H9 (cell line): Measurements from ENCODE around the gene ZSCAN22. TPM values are rescaled to one million over a fixed set of nuclear protein-coding genes. Genes with fewer than 3 reads are reported as not detected.

Experiments
- DNase-seq: peaks from one replicate; pipeline ENCODE4 v3.0.0-alpha.2; 2017
- H2AFZ ChIP-seq: one replicate; pipeline ENCODE4 v1.6.1; 2013; ENCODE audit warnings: mild to moderate bottlenecking, low read length, control low read depth, moderate library complexity
- H2AK5ac ChIP-seq: 2 replicates; pipeline ENCODE4 v1.6.1; 2013; ENCODE audit warnings: low read length, control low read depth, mixed read lengths; ENCODE audit not compliant: insufficient read length
- H2BK120ac ChIP-seq: one replicate; pipeline ENCODE4 v1.6.1; 2013; ENCODE audit warnings: low read depth, mild to moderate bottlenecking, low read length, control low read depth, inconsistent platforms; ENCODE audit not compliant: poor library complexity, severe bottlenecking
- H2BK12ac ChIP-seq: 2 replicates; pipeline ENCODE4 v1.6.1; 2013; ENCODE audit warnings: low read length, control low read depth, mixed read lengths, low read depth; ENCODE audit not compliant: insufficient read length
- H2BK15ac ChIP-seq: 2 replicates; pipeline ENCODE4 v1.6.1; 2013; ENCODE audit warnings: low read depth, low read length, control low read depth
- H2BK20ac ChIP-seq: one replicate; pipeline ENCODE4 v1.6.1; 2013; ENCODE audit warnings: low read depth, mild to moderate bottlenecking, low read length, control low read depth, inconsistent platforms; ENCODE audit not compliant: poor library complexity, severe bottlenecking
- H2BK5ac ChIP-seq: 2 replicates; pipeline ENCODE4 v1.6.1; 2013; ENCODE audit warnings: low read length, control low read depth, mixed read lengths; ENCODE audit not compliant: insufficient read length
- H3K14ac ChIP-seq: 2 replicates; pipeline ENCODE4 v1.6.1; 2013; ENCODE audit warnings: low read length, control low read depth; ENCODE audit not compliant: insufficient read depth
- H3K18ac ChIP-seq: 2 replicates; pipeline ENCODE4 v1.6.1; 2013; ENCODE audit warnings: low read depth, mild to moderate bottlenecking, mixed read lengths, low read length, control low read depth; ENCODE audit not compliant: insufficient read length
- H3K23ac ChIP-seq: 2 replicates; pipeline ENCODE4 v1.6.1; 2013; ENCODE audit warnings: low read length, control low read depth, mixed read lengths, low read depth; ENCODE audit not compliant: insufficient read length
- H3K23me2 ChIP-seq: 2 replicates; pipeline ENCODE4 v1.6.1; 2013; ENCODE audit warnings: low read depth, mild to moderate bottlenecking, mixed read lengths, low read length, control low read depth; ENCODE audit not compliant: insufficient read length, poor library complexity, severe bottlenecking
- H3K27ac ChIP-seq: 2 replicates; pipeline ENCODE4 v1.5.1; 2013; ENCODE audit warnings: low read length, control low read depth, mixed read lengths, low read depth; ENCODE audit not compliant: insufficient read length
- H3K27me3 ChIP-seq: 2 replicates; pipeline ENCODE4 v1.6.1; 2013; ENCODE audit warnings: low read length, control low read depth, inconsistent platforms; ENCODE audit not compliant: insufficient read depth
- H3K4ac ChIP-seq: 2 replicates; pipeline ENCODE4 v1.6.1; 2013; ENCODE audit warnings: low read depth, mild to moderate bottlenecking, control low read depth, inconsistent platforms, low read length, moderate library complexity
- H3K4me1 ChIP-seq: 2 replicates; pipeline ENCODE4 v1.6.1; 2013; ENCODE audit warnings: low read length, control low read depth, inconsistent platforms; ENCODE audit not compliant: insufficient read depth
- H3K4me2 ChIP-seq: 2 replicates; pipeline ENCODE4 v1.6.1; 2013; ENCODE audit warnings: low read length, control low read depth, mixed read lengths; ENCODE audit not compliant: insufficient read length, insufficient read depth
- H3K56ac ChIP-seq: 2 replicates; pipeline ENCODE4 v1.6.1; 2013; ENCODE audit warnings: low read depth, mild to moderate bottlenecking, mixed read lengths, low read length, control low read depth; ENCODE audit not compliant: insufficient read length
- H3K79me1 ChIP-seq: 2 replicates; pipeline ENCODE4 v1.6.1; 2013; ENCODE audit warnings: low read depth, mild to moderate bottlenecking, moderate library complexity, low read length, control low read depth, inconsistent platforms; ENCODE audit not compliant: insufficient read depth, poor library complexity, severe bottlenecking
- H3K79me2 ChIP-seq: 2 replicates; pipeline ENCODE4 v1.6.1; 2013; ENCODE audit warnings: low read length, control low read depth, inconsistent platforms; ENCODE audit not compliant: insufficient read depth
- H3K9ac ChIP-seq: 2 replicates; pipeline ENCODE4 v1.6.1; 2013; ENCODE audit warnings: low read length, control low read depth, mixed read lengths; ENCODE audit not compliant: insufficient read length; ENCODE audit errors: extremely low read depth
- H3K9me3 ChIP-seq: one replicate; pipeline ENCODE4 v1.6.1; 2013; ENCODE audit warnings: low read depth, low read length, inconsistent platforms; ENCODE audit not compliant: control insufficient read depth
- H3T11ph ChIP-seq: one replicate; pipeline ENCODE4 v1.6.1; 2013; ENCODE audit warnings: mild to moderate bottlenecking, low read length, control low read depth, inconsistent platforms
- H4K20me1 ChIP-seq: one replicate; pipeline ENCODE4 v1.6.1; 2013; ENCODE audit not compliant: control insufficient read depth, insufficient read length, insufficient read depth
- H4K5ac ChIP-seq: 2 replicates; pipeline ENCODE4 v1.6.1; 2013; ENCODE audit warnings: low read depth, mild to moderate bottlenecking, mixed read lengths, low read length, control low read depth; ENCODE audit not compliant: insufficient read length
- H4K8ac ChIP-seq: replicated peaks from 2 replicates; pipeline ENCODE4 v1.6.1; 2013; ENCODE audit warnings: low read length, control low read depth, mixed read lengths, low read depth; ENCODE audit not compliant: insufficient read length
- H4K91ac ChIP-seq: 2 replicates; pipeline ENCODE4 v1.6.1; 2013; ENCODE audit warnings: low read depth, mild to moderate bottlenecking, moderate library complexity, mixed read lengths, low read length, control low read depth; ENCODE audit not compliant: insufficient read length
- H3K27ac Mint-ChIP-seq, 3 experiments: 2 replicates in 2 of 3; 3 replicates in 1 of 3; pipeline ENCODE4 v1.8.0; 2020 to 2021; ENCODE audit warnings: mixed read lengths in 3 of 3, mild to moderate bottlenecking in 1 of 3, moderate library complexity in 1 of 3
- H3K27me3 Mint-ChIP-seq: 2 replicates; pipeline ENCODE4 v1.8.0; 2021; ENCODE audit warnings: low read depth, mild to moderate bottlenecking, moderate library complexity, mixed read lengths
- H3K36me3 Mint-ChIP-seq, 3 experiments: 2 replicates in 2 of 3; 3 replicates in 1 of 3; pipeline ENCODE4 v1.8.0; 2020 to 2021; ENCODE audit warnings: low read depth in 3 of 3, mixed read lengths in 3 of 3; ENCODE audit not compliant: insufficient read depth in 1 of 3
- H3K4me1 Mint-ChIP-seq, 2 experiments: 2 replicates each; pipeline ENCODE4 v1.8.0; 2020; ENCODE audit warnings: mixed read lengths in 2 of 2
- H3K4me3 Mint-ChIP-seq, 2 experiments: 2 replicates in 1 of 2; 3 replicates in 1 of 2; pipeline ENCODE4 v1.8.0; 2020 to 2021; ENCODE audit warnings: mild to moderate bottlenecking in 2 of 2, mixed read lengths in 2 of 2, moderate library complexity in 1 of 2
- H3K9me3 Mint-ChIP-seq, 2 experiments: 2 replicates in 1 of 2; 3 replicates in 1 of 2; pipeline ENCODE4 v1.8.0; 2020; ENCODE audit warnings: mild to moderate bottlenecking in 2 of 2, mixed read lengths in 2 of 2, moderate library complexity in 1 of 2
- CTCF ChIP-seq: fragments of 200-600 bp; sonication (generic); conservative IDR thresholded peaks from 3 replicates; pipeline ENCODE4 v1.8.0; 2021; ENCODE audit warnings: antibody characterized with exemption, mild to moderate bottlenecking
- WGBS: extraction: QIAGEN DNeasy Blood & Tissue Kit; methylation state at CpG from one replicate; pipeline ENCODE4 v1.1.7; 2013; ENCODE audit warnings: missing lambda C conversion rate, low lambda C conversion rate, mixed read lengths; ENCODE audit not compliant: insufficient read length; ENCODE audit errors: extremely low coverage; 5-methylcytosine and 5-hydroxymethylcytosine counted together
- total RNA-seq: library from RNA; stranded (reverse); gene quantifications from 2 replicates; pipeline ENCODE4 v1.2.1, GENCODE V29; 2021

ZSCAN22 gene
- total RNA-seq, 1 experiment from 2014 or later: 4.8 TPM

- no peak overlapping the region for H2BK12ac ChIP-seq
- no peaks in the 10 kb centered on the region for H3K9me3 Mint-ChIP-seq
- H4K91ac ChIP-seq: no peak overlapping the region
- no peaks in the 10 kb centered on the region for H3K79me2 ChIP-seq
- H3K36me3 Mint-ChIP-seq: peaks cover 0 to 4% (median 2%) of the 10 kb centered on the region in 3 experiments; a peak in 4 of 7 replicates
- H4K20me1 ChIP-seq: no peaks in the 10 kb centered on the region
- H3K27me3 Mint-ChIP-seq: no peaks in the 10 kb centered on the region
- no peak for TF ChIP-seq CTCF
- H3K27ac ChIP-seq: no peak overlapping the region
- H3K4me1 ChIP-seq: no peaks in the 10 kb centered on the region
- H3K56ac ChIP-seq: no peak overlapping the region
- no peak overlapping the region for H2AK5ac ChIP-seq
- H4K8ac ChIP-seq: no peak overlapping the region
- H3K18ac ChIP-seq: no peak overlapping the region
- H2BK120ac ChIP-seq: no peak overlapping the region
- H3K4me1 Mint-ChIP-seq: 0 out of 4 replicates have a peak, but pooled peaks cover 0 to 2% of the 10 kb centered on the region in 2 experiments
- H2AFZ ChIP-seq: no peak overlapping the region
- no peak overlapping the region for H4K5ac ChIP-seq
- H3K4ac ChIP-seq: no peak overlapping the region
- no peak overlapping the region for H3T11ph ChIP-seq
- H3K27me3 ChIP-seq: no peaks in the 10 kb centered on the region
- no peaks in the 10 kb centered on the region for H3K9me3 ChIP-seq
- H2BK15ac ChIP-seq: no peak overlapping the region
- H2BK20ac ChIP-seq: no peak overlapping the region
- H3K23me2 ChIP-seq: peaks cover 5% of the 10 kb centered on the region
- peak overlapping the region in 1 of 3 experiments; percentile 29; a peak in 1 of 7 replicates for H3K27ac Mint-ChIP-seq
- no peaks in the 10 kb centered on the region for H3K79me1 ChIP-seq
- no peak overlapping the region for H3K9ac ChIP-seq
- H3K4me3 Mint-ChIP-seq: peak overlapping the region in 1 of 2 experiments; percentile 60; a peak in 1 of 5 replicates
- H3K23ac ChIP-seq: no peak overlapping the region
- WGBS: no CpG with 5 or more reads among the region's 23 CpGs
- DNase-seq: no peak
- no peak overlapping the region for H3K4me2 ChIP-seq
- no peak overlapping the region for H2BK5ac ChIP-seq
- H3K14ac ChIP-seq: no peak overlapping the region
Measured at GRCh38 chr19:58351990-58352755, 25.4 kb downstream of the ZSCAN22 start.
